GM12873 (cell line): Measurements from ENCODE around the gene KLHL12.

ENCODE experiments used
- CTCF ChIP-seq: IDR thresholded peaks from 2 replicates; pipeline ENCODE4 v1.5.1; 2012; ENCODE audit warnings: low read depth, mild to moderate bottlenecking, moderate library complexity, low read length, control low read depth; ENCODE audit not compliant: insufficient read depth; ENCODE audit errors: missing control alignments

Gene KLHL12

GRCh38 chr1:202932476-202932875, 5.4 kb upstream of the KLHL12 start:
- no peak for TF ChIP-seq CTCF

DNA sequence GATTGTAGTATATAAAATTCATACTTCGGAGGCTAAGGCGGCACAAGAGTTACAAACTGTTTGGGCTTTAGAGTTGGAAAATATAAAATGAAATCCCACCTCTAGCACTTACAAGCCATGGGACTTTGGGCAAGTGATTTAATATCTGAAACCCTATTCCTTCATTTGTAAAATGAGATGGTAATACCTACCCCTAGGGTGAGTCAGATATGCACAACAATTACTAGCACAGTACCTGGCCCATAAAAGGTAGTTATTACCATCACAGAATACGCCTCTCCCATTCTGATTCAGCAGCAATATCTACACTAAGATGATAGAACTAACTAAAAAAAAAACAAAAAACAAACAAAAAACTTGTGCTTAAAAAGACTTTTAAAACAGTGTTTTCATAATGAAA, 3.5 kb downstream of the KLHL12 start:
- no peak for TF ChIP-seq CTCF

- no peak for TF ChIP-seq CTCF
Observed at GRCh38 chr1:202919615-202920014, 7.4 kb downstream of the KLHL12 start.

GRCh38 chr1:202915146-202915545, 11.9 kb downstream of the KLHL12 start:
- TF ChIP-seq CTCF: no peak

GRCh38 chr1:202909494-202909893, 17.5 kb downstream of the KLHL12 start:
- no peak for TF ChIP-seq CTCF

- TF ChIP-seq CTCF: no peak
Observed at GRCh38 chr1:202908998-202909397, 18.0 kb downstream of the KLHL12 start.

DNA sequence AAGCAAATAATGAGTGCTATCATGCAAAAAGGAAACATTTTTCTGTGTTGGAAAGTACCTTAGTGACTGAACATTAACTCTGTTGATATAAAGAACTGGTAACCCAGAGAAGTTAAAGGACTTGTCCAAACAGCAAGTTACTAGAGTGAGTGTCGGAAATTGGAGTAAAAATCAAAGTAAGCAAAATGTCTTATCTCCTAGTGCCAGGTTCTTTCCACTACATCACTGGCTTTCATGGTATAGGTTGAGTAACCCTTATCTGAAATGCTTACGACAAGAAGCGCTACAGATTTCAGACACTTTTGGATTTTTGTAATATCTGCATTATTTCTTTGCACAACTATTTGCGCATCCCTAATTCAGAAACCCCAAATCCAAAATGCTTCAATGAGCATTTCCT, 21.7 kb downstream of the KLHL12 start:
- no peak for TF ChIP-seq CTCF

GRCh38 chr1:202901555-202901954, 25.5 kb downstream of the KLHL12 start:
- no peak for TF ChIP-seq CTCF
